ENCODE results near the gene FLOT2. TPM values are rescaled to one million over a fixed set of nuclear protein-coding genes. Genes with fewer than 3 reads are reported as not detected.

The FLOT2 gene, protein sequence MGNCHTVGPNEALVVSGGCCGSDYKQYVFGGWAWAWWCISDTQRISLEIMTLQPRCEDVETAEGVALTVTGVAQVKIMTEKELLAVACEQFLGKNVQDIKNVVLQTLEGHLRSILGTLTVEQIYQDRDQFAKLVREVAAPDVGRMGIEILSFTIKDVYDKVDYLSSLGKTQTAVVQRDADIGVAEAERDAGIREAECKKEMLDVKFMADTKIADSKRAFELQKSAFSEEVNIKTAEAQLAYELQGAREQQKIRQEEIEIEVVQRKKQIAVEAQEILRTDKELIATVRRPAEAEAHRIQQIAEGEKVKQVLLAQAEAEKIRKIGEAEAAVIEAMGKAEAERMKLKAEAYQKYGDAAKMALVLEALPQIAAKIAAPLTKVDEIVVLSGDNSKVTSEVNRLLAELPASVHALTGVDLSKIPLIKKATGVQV
- total RNA-seq: 136 and 143 TPM in 2 replicates

DNA sequence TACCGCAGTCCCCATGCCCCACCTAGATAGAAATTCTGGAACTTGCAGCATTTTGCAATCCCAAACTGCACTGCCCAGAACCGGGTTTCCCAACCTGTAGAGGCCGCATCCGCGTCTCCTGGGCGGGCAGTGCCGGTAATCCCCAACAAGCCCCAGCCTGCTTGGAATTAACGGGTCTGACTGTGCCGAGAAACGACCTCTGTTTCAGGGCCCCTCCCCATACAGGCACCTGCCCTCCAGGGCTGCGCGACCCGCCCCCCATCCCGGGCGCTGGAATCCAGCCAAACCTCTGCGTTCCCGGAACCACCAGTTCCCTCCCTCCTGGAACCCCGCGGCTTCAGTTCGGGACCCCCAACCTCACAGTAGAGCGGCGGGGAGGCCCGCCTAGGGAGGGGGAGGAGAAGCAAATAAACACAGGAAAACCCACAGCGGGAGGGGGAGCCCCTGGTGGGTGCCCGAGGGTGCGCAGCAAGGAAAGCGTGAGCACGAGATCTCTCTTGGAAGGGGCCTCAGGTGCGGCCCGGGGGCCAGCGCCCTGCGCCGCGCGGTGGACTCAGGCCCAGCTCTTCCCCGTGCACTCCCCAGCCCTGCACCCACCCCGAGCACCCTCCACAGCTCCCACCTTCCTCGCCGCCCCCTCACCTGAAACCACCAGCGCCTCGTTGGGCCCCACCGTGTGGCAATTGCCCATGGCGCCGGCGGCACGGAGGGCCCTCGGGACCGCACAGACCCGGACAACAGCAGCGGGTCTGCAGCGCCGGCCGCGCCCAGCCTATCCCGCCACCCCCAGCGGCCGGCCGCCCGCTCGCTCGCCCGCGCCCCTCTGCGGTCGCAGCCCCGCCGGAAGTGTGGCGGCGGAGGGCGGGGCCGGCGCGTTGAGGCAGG, at the start of gene FLOT2:
Gene FLOT2 (minus strand): TSS at position 850 of the 885 bp plus-strand sequence. CDS start 159 bp downstream, at position 691.
- no peaks in the 10 kb centered on the region for H3K9me3 Mint-ChIP-seq
- H3K36me3 Mint-ChIP-seq (ENCODE audit: low read depth): peaks cover 59% of the 10 kb centered on the region
- peaks cover 64% of the 10 kb centered on the region for H3K4me1 Mint-ChIP-seq (ENCODE audit: low read depth)
- no peaks in the 10 kb centered on the region for H3K27me3 Mint-ChIP-seq (ENCODE audit: low read depth)
- intact Hi-C loops (cut with micrococcal nuclease): no loop called here
- peak within 1 kb of the TSS; percentile 96 for H3K4me3 Mint-ChIP-seq (ENCODE audit: low read depth)
- peak; percentile 52 for DNase-seq (ENCODE audit: low spot score)
- H3K27ac Mint-ChIP-seq: peak within 1 kb of the TSS; percentile 95

DNA sequence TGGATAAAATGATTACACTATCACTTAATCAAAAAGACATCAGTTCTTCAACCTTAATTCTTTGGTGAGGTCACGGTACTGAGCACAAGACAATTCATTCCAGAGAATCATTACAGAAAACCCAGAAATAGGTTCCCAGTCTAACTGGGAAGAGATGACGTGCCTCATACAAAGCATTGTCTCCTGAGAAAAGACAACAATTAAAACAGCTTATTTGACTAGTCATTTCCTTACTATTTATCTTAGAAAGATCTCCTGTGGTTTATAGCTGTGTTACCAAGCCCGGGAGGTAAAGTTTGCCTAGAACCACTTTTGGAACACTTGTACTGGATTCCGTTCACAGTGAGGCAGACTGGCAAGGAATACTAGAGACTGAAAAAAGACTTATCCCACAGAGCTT, 48.7 kb upstream of the FLOT2 start:
- Mint-ChIP-seq H3K9me3 (no peaks in the 10 kb centered on the region), H3K4me3 (ENCODE audit: low read depth) (peak overlapping the region; percentile 62), H3K36me3 (ENCODE audit: low read depth) (peaks cover 73% of the 10 kb centered on the region), H3K27me3 (ENCODE audit: low read depth) (no peaks in the 10 kb centered on the region), H3K27ac (peak overlapping the region; percentile 89), H3K4me1 (ENCODE audit: low read depth) (peaks cover 42% of the 10 kb centered on the region)
- DNase-seq (ENCODE audit: low spot score): no peak
- intact Hi-C loops (cut with micrococcal nuclease): loop anchor here (1.0 kb wide), 1 partner anchor 20 kb away; no protein-coding TSS in a partner anchor

DNA sequence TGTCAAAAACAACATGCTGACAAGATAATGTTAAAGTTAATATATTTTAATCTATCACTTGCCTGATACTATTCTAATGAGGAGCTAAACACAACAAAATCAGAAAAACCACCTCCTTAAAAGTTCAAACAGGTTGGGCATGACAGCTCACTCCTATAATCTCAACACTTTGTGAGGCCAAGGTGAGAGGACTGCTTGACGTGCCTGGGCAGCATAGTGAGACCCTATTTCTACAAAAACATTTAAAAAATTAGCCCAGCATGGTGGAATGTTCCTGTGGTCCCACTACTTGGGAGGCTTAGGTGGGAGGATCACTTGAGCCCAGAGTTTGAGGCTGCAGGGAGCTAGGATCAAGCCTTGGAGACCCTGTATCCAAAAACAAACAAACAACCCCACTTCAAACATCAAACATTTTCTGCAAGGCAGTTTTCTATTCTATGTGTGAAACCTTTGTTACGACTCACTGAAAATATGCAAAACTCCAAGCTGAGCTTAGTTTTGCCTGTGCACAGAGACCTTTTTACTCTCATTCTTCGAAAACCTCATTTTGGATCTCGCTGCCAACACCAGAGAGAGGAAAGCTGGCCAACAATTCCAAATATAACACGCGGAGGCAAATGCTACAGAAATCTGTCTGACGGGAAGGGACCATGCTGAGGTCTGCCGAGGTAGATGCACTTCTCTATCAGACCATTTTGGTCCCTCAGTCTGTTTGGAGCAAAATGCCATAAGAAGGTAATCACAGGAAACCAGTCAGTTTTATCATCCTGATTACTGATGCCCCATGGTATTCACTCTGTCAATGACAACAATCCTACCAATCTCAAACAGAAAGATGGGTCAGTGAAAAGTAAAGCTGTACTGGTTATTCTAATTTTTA, 47.6 kb upstream of the FLOT2 start:
- Mint-ChIP-seq H3K4me1 (ENCODE audit: low read depth) (peaks cover 49% of the 10 kb centered on the region), H3K27me3 (ENCODE audit: low read depth) (no peaks in the 10 kb centered on the region), H3K9me3 (no peaks in the 10 kb centered on the region), H3K27ac (peak overlapping the region; percentile 71), H3K4me3 (ENCODE audit: low read depth) (peak overlapping the region; percentile 35), H3K36me3 (ENCODE audit: low read depth) (peaks cover 77% of the 10 kb centered on the region)
- no peak for DNase-seq (ENCODE audit: low spot score)
- intact Hi-C loops (cut with micrococcal nuclease): no loop called here

DNA sequence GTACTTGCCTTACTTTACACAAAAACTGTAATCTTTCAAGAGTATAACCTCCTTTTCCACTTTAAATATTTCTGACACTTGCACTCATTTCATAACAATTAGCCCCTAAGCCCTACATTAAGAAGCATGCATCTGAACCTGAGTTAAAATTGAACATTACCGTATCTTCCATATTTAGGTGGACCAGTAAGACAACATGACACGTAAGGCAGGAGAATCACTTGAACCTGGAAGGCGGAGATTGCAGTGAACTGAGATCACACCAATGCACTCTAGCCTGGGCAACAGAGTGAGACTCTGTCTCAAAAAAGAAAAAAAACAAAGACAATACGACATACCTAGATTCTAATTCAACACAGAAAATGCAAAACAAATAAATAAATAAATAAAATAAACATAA, 46.8 kb upstream of the FLOT2 start:
- Mint-ChIP-seq H3K27me3 (ENCODE audit: low read depth) (no peaks in the 10 kb centered on the region), H3K36me3 (ENCODE audit: low read depth) (peaks cover 84% of the 10 kb centered on the region), H3K4me3 (ENCODE audit: low read depth) (no peak overlapping the region), H3K4me1 (ENCODE audit: low read depth) (peaks cover 54% of the 10 kb centered on the region), H3K27ac (no peak overlapping the region), H3K9me3 (no peaks in the 10 kb centered on the region)
- DNase-seq (ENCODE audit: low spot score): no peak
- intact Hi-C loops (cut with micrococcal nuclease): no loop called here

DNA sequence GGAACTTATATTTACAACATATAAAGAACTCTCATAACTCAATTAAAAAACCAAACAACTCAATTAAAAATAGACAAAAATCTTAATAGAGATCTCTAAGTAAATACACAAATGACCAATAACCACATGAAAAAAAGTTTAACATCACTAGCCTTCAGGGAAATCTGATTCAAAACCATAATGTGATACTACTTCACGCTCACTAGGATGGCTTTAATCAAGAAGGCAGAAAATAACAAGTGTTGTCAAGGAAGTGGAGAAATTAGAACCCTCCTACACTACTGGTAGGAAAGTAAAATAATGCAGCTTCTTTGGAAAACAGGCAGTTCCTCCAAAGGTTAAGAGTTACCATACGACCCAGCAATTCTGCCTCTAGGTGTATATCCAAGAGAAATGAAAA, 45.4 kb upstream of the FLOT2 start:
- Mint-ChIP-seq H3K27me3 (ENCODE audit: low read depth) (no peaks in the 10 kb centered on the region), H3K4me3 (ENCODE audit: low read depth) (no peak overlapping the region), H3K4me1 (ENCODE audit: low read depth) (peaks cover 58% of the 10 kb centered on the region), H3K9me3 (no peaks in the 10 kb centered on the region), H3K27ac (no peak overlapping the region), H3K36me3 (ENCODE audit: low read depth) (peaks cover 79% of the 10 kb centered on the region)
- intact Hi-C loops (cut with micrococcal nuclease): no loop called here
- DNase-seq (ENCODE audit: low spot score): no peak

DNA sequence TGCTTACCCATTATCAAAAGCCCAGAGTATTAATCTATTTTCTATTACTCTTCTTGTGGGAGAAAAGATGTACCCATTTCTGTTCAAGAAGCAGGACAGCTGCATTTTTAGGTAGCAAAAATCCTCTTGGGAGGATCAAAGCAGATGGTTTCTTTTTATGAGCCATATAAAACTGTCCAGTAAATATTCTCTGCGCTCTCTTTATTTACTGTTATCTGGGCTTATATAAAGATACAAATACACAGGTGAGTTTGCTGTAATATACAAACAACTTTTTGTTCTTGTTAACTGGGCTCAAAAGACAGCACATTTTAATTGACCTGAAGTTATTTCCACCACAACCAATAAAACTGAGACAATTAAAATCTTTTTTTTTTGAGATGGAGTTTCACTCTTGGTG, 43.7 kb upstream of the FLOT2 start:
- H3K27ac Mint-ChIP-seq: no peak overlapping the region

DNA sequence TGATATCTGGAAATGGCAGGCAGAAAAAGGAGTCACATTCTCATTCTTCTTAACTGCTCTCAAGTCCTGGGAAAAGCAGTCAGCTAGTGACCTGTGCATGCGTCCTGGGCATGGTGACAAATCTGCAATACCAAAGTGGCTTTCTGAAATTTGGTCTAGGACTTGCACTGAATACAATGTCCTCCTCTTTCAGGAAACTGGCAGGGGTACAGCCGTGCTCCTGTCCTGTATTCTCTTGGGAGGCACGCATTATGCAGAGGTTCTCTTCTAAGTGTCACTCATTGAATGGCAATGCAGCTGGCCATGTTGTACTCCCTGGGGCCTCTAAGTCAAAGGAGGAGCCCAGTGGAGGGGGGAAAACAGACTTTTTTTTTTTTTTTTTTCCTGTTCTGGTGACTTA, 43.1 kb upstream of the FLOT2 start:
- Mint-ChIP-seq H3K36me3 (ENCODE audit: low read depth) (peaks cover 69% of the 10 kb centered on the region), H3K27me3 (ENCODE audit: low read depth) (no peaks in the 10 kb centered on the region), H3K9me3 (no peaks in the 10 kb centered on the region), H3K4me3 (ENCODE audit: low read depth) (no peak overlapping the region), H3K27ac (no peak overlapping the region), H3K4me1 (ENCODE audit: low read depth) (peaks cover 57% of the 10 kb centered on the region)
- intact Hi-C loops (cut with micrococcal nuclease): no loop called here
- DNase-seq (ENCODE audit: low spot score): no peak

More for the DNA sequence above, 43.7 kb upstream of the FLOT2 start:
- no peaks in the 10 kb centered on the region for H3K9me3 Mint-ChIP-seq
- peaks cover 70% of the 10 kb centered on the region for H3K36me3 Mint-ChIP-seq (ENCODE audit: low read depth)
- H3K27me3 Mint-ChIP-seq (ENCODE audit: low read depth): no peaks in the 10 kb centered on the region
- no peak for DNase-seq (ENCODE audit: low spot score)
- intact Hi-C loops (cut with micrococcal nuclease): no loop called here
- no peak overlapping the region for H3K4me3 Mint-ChIP-seq (ENCODE audit: low read depth)
- H3K4me1 Mint-ChIP-seq (ENCODE audit: low read depth): peaks cover 58% of the 10 kb centered on the region

DNA sequence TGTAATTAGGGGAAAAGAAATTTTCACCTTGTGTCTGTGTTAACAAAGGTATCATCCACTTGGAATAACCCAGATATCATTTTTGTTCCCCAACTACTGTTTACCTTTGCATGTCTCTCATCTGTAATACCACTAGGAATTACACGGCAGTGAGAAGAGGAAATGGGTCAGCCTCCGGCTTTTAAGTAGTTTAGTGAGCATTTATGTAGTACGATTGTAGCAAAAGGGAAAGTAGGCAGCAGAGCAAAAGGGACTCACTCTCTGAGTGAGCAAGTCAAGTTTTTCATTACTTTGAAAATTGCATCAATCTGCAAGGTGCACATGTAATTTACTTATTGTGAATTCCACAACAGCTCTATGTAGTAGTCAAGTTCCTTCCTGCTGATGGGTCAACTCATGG, 42.6 kb upstream of the FLOT2 start:
- no peak overlapping the region for H3K4me3 Mint-ChIP-seq (ENCODE audit: low read depth)
- peaks cover 68% of the 10 kb centered on the region for H3K36me3 Mint-ChIP-seq (ENCODE audit: low read depth)
- H3K9me3 Mint-ChIP-seq: no peaks in the 10 kb centered on the region
- H3K4me1 Mint-ChIP-seq (ENCODE audit: low read depth): peaks cover 53% of the 10 kb centered on the region
- H3K27ac Mint-ChIP-seq: no peak overlapping the region
- no peak for DNase-seq (ENCODE audit: low spot score)
- no peaks in the 10 kb centered on the region for H3K27me3 Mint-ChIP-seq (ENCODE audit: low read depth)
- intact Hi-C loops (cut with micrococcal nuclease): no loop called here

DNA sequence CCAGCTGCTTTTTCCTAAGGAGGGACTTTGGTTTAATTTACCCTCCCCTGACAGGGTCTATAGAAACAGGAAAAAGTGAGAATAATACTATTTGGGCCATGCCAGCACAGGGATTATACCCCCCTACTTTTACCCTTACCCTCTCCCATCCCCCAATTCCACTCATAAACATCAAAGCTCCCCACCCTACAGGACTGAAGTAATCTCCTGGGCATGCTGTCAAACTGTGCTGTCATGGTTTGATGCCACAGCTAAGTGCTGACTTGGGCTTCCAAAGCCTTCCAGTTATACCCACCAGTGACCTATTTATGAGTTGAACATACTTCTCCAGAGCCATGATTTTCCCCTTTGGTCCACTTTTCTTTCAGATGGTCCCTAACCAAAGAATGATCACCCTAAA, 41.0 kb upstream of the FLOT2 start:
- intact Hi-C loops (cut with micrococcal nuclease): no loop called here
- H3K36me3 Mint-ChIP-seq (ENCODE audit: low read depth): peaks cover 62% of the 10 kb centered on the region
- H3K4me3 Mint-ChIP-seq (ENCODE audit: low read depth): no peak overlapping the region
- DNase-seq (ENCODE audit: low spot score): no peak
- no peaks in the 10 kb centered on the region for H3K9me3 Mint-ChIP-seq
- H3K27me3 Mint-ChIP-seq (ENCODE audit: low read depth): no peaks in the 10 kb centered on the region
- H3K27ac Mint-ChIP-seq: no peak overlapping the region
- peaks cover 48% of the 10 kb centered on the region for H3K4me1 Mint-ChIP-seq (ENCODE audit: low read depth)

DNA sequence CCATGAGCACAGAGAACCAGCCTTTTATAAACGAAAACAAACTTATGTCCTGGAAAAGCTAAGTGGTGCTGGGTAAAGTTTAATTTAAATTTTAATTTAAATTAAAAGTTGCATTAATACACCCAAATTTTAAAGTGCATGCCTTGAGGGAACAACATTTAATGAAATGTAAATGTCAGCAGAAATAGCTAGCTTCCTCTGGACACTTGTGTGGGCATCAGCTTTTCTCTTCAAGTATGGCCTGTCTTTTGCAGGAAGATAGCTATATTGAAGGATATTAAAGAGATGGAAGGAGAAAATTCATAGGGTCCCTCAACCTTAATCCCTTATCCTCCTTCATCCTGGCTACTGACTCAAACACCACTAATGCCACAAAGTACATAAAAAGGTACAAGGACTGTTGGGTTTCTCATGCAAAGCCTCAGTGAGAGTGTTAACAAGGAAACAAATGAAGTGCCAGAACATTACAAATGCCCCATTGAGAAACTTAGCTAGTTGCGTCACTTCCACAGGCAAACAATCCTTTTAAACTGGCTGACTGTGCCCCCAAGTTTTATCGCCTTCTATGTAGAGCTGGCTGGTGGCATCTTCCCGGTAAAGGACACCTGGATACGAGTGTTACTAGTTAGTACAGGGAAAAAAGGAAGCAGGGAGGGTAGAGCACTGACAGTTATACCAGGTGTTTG, 39.7 kb upstream of the FLOT2 start:
- Mint-ChIP-seq H3K4me1 (ENCODE audit: low read depth) (peaks cover 46% of the 10 kb centered on the region), H3K36me3 (ENCODE audit: low read depth) (peaks cover 62% of the 10 kb centered on the region), H3K9me3 (no peaks in the 10 kb centered on the region), H3K27ac (no peak overlapping the region), H3K4me3 (ENCODE audit: low read depth) (no peak overlapping the region), H3K27me3 (ENCODE audit: low read depth) (no peaks in the 10 kb centered on the region)
- DNase-seq (ENCODE audit: low spot score): no peak
- intact Hi-C loops (cut with micrococcal nuclease): no loop called here

DNA sequence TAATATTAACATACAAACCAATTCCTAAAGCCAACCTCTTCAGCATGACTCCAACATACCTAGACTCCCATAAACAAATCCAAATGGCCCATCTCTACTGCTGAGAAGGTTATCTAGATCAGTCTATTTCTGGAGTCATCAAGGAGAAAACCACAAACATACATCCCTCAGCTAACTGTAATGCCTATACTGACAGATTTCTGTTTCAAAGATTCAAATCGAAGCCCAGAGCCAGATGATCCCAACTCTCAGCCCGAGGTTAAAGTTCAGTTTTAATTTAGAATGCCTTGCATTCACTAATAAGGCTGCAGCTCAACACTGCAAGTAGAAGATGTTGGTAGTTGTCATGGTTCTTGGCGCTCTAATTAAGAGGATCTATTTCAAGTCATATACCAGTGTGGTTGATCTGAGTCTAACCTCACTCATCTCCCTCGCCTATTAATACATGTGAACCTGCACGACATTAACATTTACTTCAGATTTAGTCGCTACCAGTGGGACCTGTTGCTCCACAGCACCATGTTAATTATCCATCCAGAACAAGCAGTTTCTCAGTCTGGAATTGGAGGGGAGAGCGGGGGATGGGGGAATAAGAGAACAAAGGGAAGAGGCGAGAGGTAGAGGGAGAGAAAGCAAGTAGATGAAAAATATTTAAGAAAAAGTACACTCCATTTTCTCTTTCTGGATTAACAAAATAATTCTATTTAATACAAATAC, 38.4 kb upstream of the FLOT2 start:
- DNase-seq (ENCODE audit: low spot score): no peak
- no peaks in the 10 kb centered on the region for H3K9me3 Mint-ChIP-seq
- H3K27ac Mint-ChIP-seq: peak overlapping the region; percentile 70
- H3K4me1 Mint-ChIP-seq (ENCODE audit: low read depth): peaks cover 43% of the 10 kb centered on the region
- intact Hi-C loops (cut with micrococcal nuclease): no loop called here
- no peaks in the 10 kb centered on the region for H3K27me3 Mint-ChIP-seq (ENCODE audit: low read depth)
- no peak overlapping the region for H3K4me3 Mint-ChIP-seq (ENCODE audit: low read depth)
- H3K36me3 Mint-ChIP-seq (ENCODE audit: low read depth): peaks cover 63% of the 10 kb centered on the region
